HG02852 (cell line): ENCODE results near the gene THADA.

ENCODE experiments used
- ATAC-seq: cut with Tn5 transposase; IDR thresholded peaks from one replicate; pipeline ENCODE4 v1.9.1; 2021; ENCODE audit warnings: mild to moderate bottlenecking, moderate library complexity; ENCODE audit not compliant: unreplicated experiment

The THADA gene

DNA sequence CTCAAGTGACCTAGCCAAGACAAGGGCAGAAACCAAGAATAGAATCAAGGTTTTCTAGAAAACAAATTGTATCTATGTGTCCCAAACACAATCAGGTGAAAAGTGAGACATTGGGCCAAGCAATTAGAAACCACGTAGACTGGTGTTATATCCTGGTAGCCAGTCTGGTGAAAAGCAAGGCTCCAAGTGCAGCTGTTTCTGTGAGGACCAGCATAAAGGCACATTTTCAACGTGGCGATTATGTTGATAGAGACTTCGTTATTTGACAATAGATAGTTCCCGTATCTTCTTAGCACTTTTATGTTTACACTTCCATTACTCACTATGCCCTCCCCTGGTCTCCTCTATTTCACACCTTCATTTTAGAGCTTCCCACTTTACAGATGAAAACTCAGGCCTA, 266.2 kb downstream of the THADA start:
- no peak for ATAC-seq

DNA sequence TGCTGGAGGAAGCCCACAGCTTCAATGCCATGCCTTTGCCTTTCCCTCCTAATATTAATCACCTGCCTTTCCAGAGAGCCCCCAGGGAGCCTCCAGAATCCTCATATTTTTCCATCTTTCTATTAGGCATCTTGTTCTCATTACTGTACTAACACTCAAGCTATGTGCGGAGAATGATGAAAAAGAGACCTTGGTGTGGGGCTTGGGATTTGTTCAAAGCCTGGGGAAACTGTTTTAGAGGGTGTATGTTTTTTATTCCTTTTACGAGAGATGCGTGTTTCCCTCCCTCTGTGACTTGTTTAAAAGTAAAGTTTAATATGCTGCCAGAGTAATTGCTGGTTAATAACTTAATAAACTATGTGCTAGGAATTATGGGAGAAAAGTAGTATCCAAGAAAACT, 267.0 kb downstream of the THADA start:
- ATAC-seq: no peak

DNA sequence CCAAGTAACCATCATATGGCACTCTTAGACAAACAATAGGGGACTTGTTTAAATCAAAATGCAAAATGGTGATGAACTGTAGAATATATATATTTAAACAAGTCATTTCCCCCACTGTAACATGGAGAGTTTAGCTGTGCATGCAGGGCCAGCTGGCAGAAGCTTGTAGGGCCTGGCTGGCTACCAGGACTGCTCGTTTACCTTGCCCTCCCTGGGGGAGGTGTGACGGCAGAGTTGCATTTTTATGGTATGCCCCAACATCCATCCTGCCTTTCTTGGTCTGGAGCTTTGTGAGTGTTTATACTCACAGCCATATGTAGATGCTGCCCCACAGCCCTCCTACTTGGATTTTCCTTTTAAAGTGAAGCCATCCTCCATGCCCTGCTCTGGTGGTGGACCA, 267.7 kb downstream of the THADA start:
- no peak for ATAC-seq

GRCh38 chr2:43327119-43327518, 268.7 kb downstream of the THADA start:
- no peak for ATAC-seq

- no peak for ATAC-seq
Observed at GRCh38 chr2:43326101-43326825, 269.6 kb downstream of the THADA start.

- ATAC-seq: no peak
Observed at GRCh38 chr2:43325107-43325811, 270.6 kb downstream of the THADA start.

DNA sequence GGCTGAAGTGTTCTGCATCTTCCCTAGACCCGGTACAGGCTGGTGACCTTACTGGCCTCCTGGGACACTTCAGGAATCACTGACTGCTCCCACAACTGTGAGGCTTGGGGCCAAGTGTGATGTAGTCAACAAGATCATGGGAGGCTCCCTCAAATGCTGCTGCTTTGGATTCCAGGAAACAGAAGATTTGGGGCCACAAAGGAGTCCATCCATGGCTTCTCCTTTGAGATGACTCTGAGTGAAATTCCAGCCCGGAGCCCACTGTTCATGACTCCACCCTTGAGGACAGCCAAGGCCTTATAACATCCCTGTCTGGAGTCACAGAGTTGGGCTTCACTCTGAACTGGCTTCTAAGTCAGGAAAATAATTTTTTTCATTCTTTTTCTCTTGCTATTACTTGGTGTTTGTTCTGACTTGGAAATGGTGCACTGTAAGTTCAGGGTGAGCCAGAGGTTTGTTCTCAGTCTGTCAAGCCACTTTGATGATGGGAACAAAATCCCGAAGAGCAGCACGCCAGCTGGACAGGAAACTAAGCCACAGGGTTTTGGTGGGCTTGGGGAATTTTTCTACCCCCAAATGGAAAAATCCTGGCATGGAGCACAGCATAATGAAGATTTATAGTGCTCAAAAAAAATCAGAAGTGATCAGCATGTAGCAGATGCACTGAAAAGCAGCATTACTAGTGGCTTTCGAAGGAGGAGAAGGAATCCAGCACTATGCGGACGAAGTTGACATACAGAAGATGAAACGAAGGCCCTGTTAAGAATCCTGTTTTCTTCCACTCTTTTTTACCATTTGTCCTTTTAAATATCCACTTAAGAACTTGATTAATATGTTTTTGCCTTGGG, 271.4 kb downstream of the THADA start:
- ATAC-seq: no peak

DNA sequence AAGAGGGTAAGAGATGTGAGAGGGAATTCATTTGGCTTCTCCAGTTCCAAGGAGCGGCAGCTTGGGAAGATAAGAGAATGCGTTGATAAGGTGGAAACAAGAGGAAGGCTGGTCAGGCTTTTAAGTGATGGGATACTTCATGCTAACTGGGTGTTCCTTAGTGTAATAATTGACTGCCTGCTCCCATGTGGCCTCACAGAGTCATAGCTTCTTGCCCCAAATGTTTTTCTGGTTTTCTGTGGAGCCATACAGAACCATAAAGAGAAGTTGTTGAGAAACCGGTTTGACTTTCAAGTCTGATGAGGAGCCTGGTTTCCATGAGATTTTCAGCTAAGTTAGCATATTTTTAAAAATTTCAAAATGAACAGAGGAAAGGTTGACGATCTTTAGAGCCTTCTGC, 272.0 kb downstream of the THADA start:
- ATAC-seq: no peak

- no peak for ATAC-seq
Observed at GRCh38 chr2:43321446-43321845, 274.4 kb downstream of the THADA start.

DNA sequence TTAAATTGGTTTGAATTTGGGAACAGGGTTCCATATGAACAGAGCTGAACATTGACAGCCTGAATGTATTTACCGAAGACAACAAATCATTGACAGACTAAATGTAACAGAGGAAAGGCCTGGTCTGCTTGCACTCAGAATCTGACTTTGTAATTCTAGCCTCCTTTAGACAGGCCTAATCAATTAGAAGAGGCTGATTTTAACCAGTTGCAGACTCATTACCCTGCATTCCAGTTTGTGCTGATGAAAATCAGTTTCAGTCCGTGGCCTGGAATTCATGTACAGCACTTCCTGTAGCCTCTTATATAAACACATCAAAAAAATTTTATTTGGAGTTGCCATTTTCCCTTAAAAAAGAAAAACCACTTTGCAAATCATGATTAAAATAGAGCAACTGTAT, 276.3 kb downstream of the THADA start:
- ATAC-seq: no peak

DNA sequence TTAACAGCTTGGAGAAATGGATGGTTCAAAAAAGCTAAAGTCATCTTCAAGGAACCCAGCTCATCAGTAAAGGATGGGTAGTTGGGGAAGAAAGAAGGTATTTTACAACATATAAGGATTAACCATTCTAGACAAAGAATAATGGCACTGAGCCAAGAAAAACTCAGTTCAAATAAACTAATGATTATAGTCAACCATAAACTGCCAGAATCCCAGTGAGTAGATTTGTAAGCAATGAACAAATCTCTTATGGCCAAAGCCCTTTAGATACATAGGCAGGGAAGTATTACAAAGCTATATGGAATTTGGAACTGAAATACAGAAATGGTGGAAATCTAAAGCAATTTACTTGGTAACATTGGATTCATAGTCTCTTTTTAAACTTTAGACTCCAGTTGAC, 277.0 kb downstream of the THADA start:
- ATAC-seq: no peak

DNA sequence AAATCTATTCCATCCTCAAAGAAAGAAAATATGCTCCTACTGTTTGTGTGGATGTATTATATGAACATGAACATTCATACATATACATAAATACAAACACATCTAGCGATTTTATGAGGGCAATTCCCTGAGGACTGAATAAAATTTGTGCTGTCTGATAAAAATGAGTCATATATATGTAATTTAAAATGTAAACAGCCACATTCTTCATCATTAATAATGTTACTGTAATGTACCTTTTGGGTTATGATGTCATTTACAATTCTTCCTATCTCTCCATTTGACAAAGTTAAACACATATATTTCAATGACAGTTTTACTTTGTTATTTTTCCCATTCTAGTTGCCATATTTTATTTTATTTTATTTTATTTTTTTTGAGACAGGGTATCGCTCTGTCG, 278.2 kb downstream of the THADA start:
- no peak for ATAC-seq

GRCh38 chr2:43317194-43317593, 278.6 kb downstream of the THADA start:
- no peak for ATAC-seq

DNA sequence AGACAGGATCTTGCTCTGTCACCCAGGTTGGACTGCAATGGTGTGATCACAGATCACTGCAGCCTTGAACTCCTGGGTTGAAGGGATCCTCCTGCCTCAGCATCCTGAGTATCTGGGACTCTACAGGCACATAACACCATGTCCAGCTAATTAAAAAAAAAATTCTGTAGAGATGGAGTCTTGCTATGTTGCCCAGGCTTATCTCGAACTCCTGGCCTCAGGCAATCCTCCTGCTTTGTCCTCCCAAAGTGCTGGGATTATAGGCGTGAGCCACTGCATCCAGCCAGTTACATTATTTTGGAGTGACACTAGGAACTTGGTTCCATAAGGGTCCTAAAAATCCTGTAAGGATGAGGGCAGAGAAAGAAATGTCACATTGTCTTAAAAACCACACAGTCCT, 280.4 kb downstream of the THADA start:
- ATAC-seq: no peak

GRCh38 chr2:43314299-43314927, 281.4 kb downstream of the THADA start:
- ATAC-seq: no peak

GRCh38 chr2:43313642-43314017, 282.2 kb downstream of the THADA start:
- no peak for ATAC-seq

- ATAC-seq: no peak
Observed at GRCh38 chr2:43312755-43313641, 282.8 kb downstream of the THADA start.

DNA sequence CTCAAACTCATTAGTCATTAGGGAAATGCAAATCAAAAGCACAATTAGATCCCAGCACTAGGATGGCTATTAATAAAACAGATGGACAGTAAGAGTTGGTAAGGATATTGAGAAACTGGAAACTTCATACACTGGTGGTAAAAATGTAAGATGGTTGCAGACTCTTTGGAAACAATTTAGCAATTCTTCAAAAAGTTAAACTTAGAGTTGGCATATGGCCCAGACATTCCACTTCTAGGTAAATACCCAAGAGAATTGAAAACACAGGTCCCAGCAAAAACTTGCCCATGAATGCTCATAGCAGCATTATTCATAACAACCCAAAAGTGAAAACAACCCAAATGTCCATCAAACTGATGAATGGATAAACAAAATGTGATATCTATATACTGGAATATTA, 284.6 kb downstream of the THADA start:
- no peak for ATAC-seq

GRCh38 chr2:43309935-43310334, 285.9 kb downstream of the THADA start:
- ATAC-seq: no peak

- no peak for ATAC-seq
Observed at GRCh38 chr2:43307973-43308372, 287.9 kb downstream of the THADA start.
